GM12892 (cell line): ENCODE measurements around the gene POLN.

ENCODE experiments used
- POLR2A ChIP-seq: IDR thresholded peaks from 2 replicates; pipeline ENCODE4 v1.6.1; 2011; ENCODE audit warnings: low read depth, low read length, control low read depth
- POLR2AphosphoS5 ChIP-seq: IDR thresholded peaks from 2 replicates; pipeline ENCODE4 v1.6.1; 2011; ENCODE audit warnings: low read depth, low read length, control low read depth
- TAF1 ChIP-seq: IDR thresholded peaks from 2 replicates; pipeline ENCODE4 v1.6.1; 2011; ENCODE audit warnings: low read depth, mild to moderate bottlenecking, control low read depth, low read length, borderline replicate concordance

DNA sequence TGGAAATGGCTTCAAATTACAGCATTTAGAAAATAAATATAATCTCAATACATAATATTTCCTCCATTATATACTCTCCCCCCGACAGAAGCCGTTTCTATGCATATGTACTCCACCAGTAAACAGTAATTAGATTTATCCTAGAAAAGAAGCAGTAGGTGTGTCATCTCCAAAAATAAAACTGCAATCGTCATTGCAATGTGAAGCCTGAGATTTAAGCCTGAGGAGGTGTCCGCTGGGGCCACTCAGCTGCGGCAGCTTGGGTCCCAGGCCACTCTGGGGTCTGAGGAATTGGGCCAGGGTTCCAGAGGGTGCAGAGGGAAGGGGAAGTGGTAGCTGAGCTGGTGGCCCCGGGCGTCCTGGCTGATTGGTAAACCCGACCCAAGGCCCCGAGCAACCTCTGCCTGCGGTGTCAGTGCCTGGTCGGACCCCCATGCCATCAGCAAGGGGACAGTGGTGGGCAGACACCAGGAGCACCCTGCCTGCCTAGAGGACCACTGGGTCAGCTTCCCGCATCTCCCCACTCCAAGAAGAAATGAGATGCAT lies 27.8 kb upstream of the POLN start:
- TF ChIP-seq TAF1 (no peak), POLR2A (no peak), POLR2AphosphoS5 (no peak)
